ENCODE measurements around the gene ADGRD2.

- TF ChIP-seq CTCF (IDR thresholded peaks at IDR 0.05) (no peak), POLR2A (IDR thresholded peaks at IDR 0.05) (no peak)
These were observed 12.5 kb downstream of the ADGRD2 start for GRCh38 chr9:124462739-124463138.
